OCI-LY3 (cell line): ENCODE measurements around the gene USP17L30.
"Not testable (repeated sequence)": the region's sequence is repeated elsewhere in the genome, so short reads cannot be mapped to it uniquely, and the experiment has no call there.

ENCODE experiments used
- H2AFZ ChIP-seq: fragments of 200-600, 300-600 bp; shearing (Covaris generic); 2 replicates; pipeline ENCODE4 v1.6.0; 2014; ENCODE audit warnings: antibody characterized with exemption, low read depth, low read length
- H3K27ac ChIP-seq: fragments of 200-600, 300-600 bp; sonication (generic); 2 replicates; pipeline ENCODE4 v1.5.1; 2014; ENCODE audit warnings: mild to moderate bottlenecking, low read length, moderate library complexity, mixed read lengths
- H3K27me3 ChIP-seq: fragments of 200-600, 300-600 bp; sonication (generic); 2 replicates; pipeline ENCODE4 v1.6.1; 2014; ENCODE audit warnings: low read depth, low read length, mixed read lengths
- H3K36me3 ChIP-seq: fragments of 200-600, 300-600 bp; sonication (generic); replicated peaks from 2 replicates; pipeline ENCODE3; 2014; ENCODE audit warnings: low read depth, low read length, mixed read lengths
- H3K4me1 ChIP-seq: fragments of 300-600, 200-600 bp; sonication (generic); 2 replicates; pipeline ENCODE4 v1.6.1; 2014; ENCODE audit warnings: low read length, mixed read lengths
- H3K4me2 ChIP-seq: fragments of 200-600, 300-600 bp; sonication (generic); 2 replicates; pipeline ENCODE4 v1.6.1; 2014; ENCODE audit warnings: low read length, mixed read lengths
- H3K4me3 ChIP-seq: fragments of 300-600, 200-600 bp; sonication (generic); 2 replicates; pipeline ENCODE4 v1.5.1; 2014; ENCODE audit warnings: antibody characterized with exemption, mild to moderate bottlenecking, low read length, moderate library complexity
- H3K79me2 ChIP-seq: fragments of 300-600, 200-600 bp; shearing (Covaris generic); 2 replicates; pipeline ENCODE4 v1.6.1; 2014; ENCODE audit warnings: mild to moderate bottlenecking, low read length, mixed read lengths
- H3K9ac ChIP-seq: fragments of 300-600, 200-600 bp; shearing (Covaris generic); 2 replicates; pipeline ENCODE4 v1.6.0; 2014; ENCODE audit warnings: mild to moderate bottlenecking, low read length, moderate library complexity
- H3K9me3 ChIP-seq: fragments of 200-600, 300-600 bp; shearing (Covaris generic); 2 replicates; pipeline ENCODE4 v1.6.1; 2014; ENCODE audit warnings: low read length, mixed read lengths; ENCODE audit not compliant: insufficient read depth
- H4K20me1 ChIP-seq: fragments of 200-600, 300-600 bp; sonication (generic); 2 replicates; pipeline ENCODE4 v1.6.1; 2016; ENCODE audit warnings: low read length, mixed read lengths; ENCODE audit not compliant: insufficient read depth

The USP17L30 gene

GRCh38 chr4:9362829-9363228 lies at the start of gene USP17L30:
USP17L30 (plus strand) TSS chr4:9363129; CDS start chr4:9363129, 0 bp downstream.
- H3K9ac ChIP-seq, H3K4me2 ChIP-seq, H3K27ac ChIP-seq, H3K4me3 ChIP-seq, H3K79me2 ChIP-seq, H3K27me3 ChIP-seq, H3K36me3 ChIP-seq, H2AFZ ChIP-seq, H4K20me1 ChIP-seq, H3K9me3 ChIP-seq, H3K4me1 ChIP-seq: not testable (repeated sequence)

GRCh38 chr4:9324191-9324590 lies 38.7 kb upstream of the USP17L30 start:
- not testable (repeated sequence) for H3K27ac ChIP-seq, H3K9ac ChIP-seq, H4K20me1 ChIP-seq, H3K4me2 ChIP-seq, H2AFZ ChIP-seq, H3K79me2 ChIP-seq, H3K4me1 ChIP-seq, H3K36me3 ChIP-seq, H3K27me3 ChIP-seq, H3K4me3 ChIP-seq, H3K9me3 ChIP-seq

DNA sequence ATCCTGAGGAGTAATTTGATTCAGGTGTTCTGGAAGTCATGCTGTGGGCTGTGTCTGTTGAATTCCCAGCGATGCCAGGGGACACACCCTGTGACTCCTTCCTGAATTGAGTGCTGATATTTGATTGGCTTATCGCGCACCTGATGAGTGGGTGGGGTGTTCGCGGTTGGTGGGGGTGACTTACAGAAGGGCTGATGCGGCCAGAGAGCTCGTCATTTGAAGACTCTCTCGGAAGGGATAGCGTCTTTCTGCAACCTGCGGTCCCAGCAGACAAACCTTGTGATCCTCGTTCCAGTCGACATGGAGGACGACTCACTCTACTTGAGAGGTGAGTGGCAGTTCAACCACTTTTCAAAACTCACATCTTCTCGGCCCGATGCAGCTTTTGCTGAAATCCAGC lies 38.1 kb upstream of the USP17L30 start, which contains the start of gene USP17L24:
Gene USP17L24, plus strand, starts transcription at position 301 of the 400 bp plus-strand sequence. Its CDS starts 0 bp downstream, at position 301.
- H3K27me3 ChIP-seq, H4K20me1 ChIP-seq, H3K4me3 ChIP-seq, H3K4me2 ChIP-seq, H3K27ac ChIP-seq, H3K79me2 ChIP-seq, H3K4me1 ChIP-seq, H3K9ac ChIP-seq, H3K36me3 ChIP-seq, H2AFZ ChIP-seq, H3K9me3 ChIP-seq: not testable (repeated sequence)

- H3K27me3 ChIP-seq, H4K20me1 ChIP-seq, H3K4me1 ChIP-seq, H3K4me2 ChIP-seq, H3K4me3 ChIP-seq, H3K36me3 ChIP-seq, H3K9me3 ChIP-seq, H3K9ac ChIP-seq, H3K79me2 ChIP-seq, H2AFZ ChIP-seq, H3K27ac ChIP-seq: not testable (repeated sequence)
Measured at GRCh38 chr4:9329611-9330010, 33.3 kb upstream of the USP17L30 start, which contains the start of gene USP17L25. USP17L25 (plus strand) TSS chr4:9329911; CDS start chr4:9329911, 0 bp downstream.

GRCh38 chr4:9334358-9334757 lies 28.6 kb upstream of the USP17L30 start, which contains the start of gene USP17L26:
USP17L26 (plus strand) TSS chr4:9334658; CDS start chr4:9334658, 0 bp downstream.
- not testable (repeated sequence) for H3K79me2 ChIP-seq, H3K9me3 ChIP-seq, H3K9ac ChIP-seq, H3K27ac ChIP-seq, H3K36me3 ChIP-seq, H3K27me3 ChIP-seq, H3K4me3 ChIP-seq, H3K4me2 ChIP-seq, H2AFZ ChIP-seq, H3K4me1 ChIP-seq, H4K20me1 ChIP-seq

- not testable (repeated sequence) for H3K4me2 ChIP-seq, H2AFZ ChIP-seq, H3K27me3 ChIP-seq, H3K9ac ChIP-seq, H3K4me1 ChIP-seq, H3K9me3 ChIP-seq, H4K20me1 ChIP-seq, H3K4me3 ChIP-seq, H3K36me3 ChIP-seq, H3K79me2 ChIP-seq, H3K27ac ChIP-seq
Measured at GRCh38 chr4:9339103-9339502, 23.8 kb upstream of the USP17L30 start, which contains the start of gene USP17L5. USP17L5 (plus strand) TSS chr4:9339403; CDS start chr4:9339403, 0 bp downstream.

- H2AFZ ChIP-seq, H3K27ac ChIP-seq, H3K4me3 ChIP-seq, H3K36me3 ChIP-seq, H3K27me3 ChIP-seq, H4K20me1 ChIP-seq, H3K9me3 ChIP-seq, H3K4me1 ChIP-seq, H3K9ac ChIP-seq, H3K4me2 ChIP-seq, H3K79me2 ChIP-seq: not testable (repeated sequence)
Measured at GRCh38 chr4:9343848-9344247, 19.1 kb upstream of the USP17L30 start, which contains the start of gene USP17L27. USP17L27 (plus strand) TSS chr4:9344148; CDS start chr4:9344148, 0 bp downstream.

GRCh38 chr4:9348593-9348992 lies 14.3 kb upstream of the USP17L30 start, which contains the start of gene USP17L28:
USP17L28 (plus strand) TSS chr4:9348893; CDS start chr4:9348893, 0 bp downstream.
- H3K79me2 ChIP-seq, H3K4me2 ChIP-seq, H2AFZ ChIP-seq, H3K9me3 ChIP-seq, H3K4me1 ChIP-seq, H3K27ac ChIP-seq, H4K20me1 ChIP-seq, H3K27me3 ChIP-seq, H3K4me3 ChIP-seq, H3K36me3 ChIP-seq, H3K9ac ChIP-seq: not testable (repeated sequence)

DNA sequence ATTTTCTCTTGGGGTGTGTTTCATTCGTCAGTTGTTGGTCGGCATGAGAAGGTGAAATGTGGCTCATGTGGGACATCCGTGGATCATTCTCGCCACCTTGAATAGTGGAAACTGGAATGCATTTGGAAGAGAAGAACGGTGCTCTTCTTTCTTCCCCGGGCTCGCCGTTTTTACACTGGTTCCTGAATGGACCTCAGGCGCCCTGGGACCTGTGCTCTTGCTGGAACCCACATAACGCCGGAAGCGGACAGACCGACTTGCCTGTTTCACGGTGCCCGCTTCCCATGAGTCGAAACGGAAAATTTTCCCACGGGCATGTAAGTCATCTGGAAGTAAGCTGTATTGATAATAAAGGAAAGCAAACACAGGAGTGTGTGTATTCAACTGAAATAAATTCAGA lies 12.1 kb upstream of the USP17L30 start:
- H3K9ac ChIP-seq, H3K4me2 ChIP-seq, H4K20me1 ChIP-seq, H3K4me3 ChIP-seq, H3K79me2 ChIP-seq, H3K27me3 ChIP-seq, H3K9me3 ChIP-seq, H3K27ac ChIP-seq, H3K4me1 ChIP-seq, H2AFZ ChIP-seq, H3K36me3 ChIP-seq: not testable (repeated sequence)

DNA sequence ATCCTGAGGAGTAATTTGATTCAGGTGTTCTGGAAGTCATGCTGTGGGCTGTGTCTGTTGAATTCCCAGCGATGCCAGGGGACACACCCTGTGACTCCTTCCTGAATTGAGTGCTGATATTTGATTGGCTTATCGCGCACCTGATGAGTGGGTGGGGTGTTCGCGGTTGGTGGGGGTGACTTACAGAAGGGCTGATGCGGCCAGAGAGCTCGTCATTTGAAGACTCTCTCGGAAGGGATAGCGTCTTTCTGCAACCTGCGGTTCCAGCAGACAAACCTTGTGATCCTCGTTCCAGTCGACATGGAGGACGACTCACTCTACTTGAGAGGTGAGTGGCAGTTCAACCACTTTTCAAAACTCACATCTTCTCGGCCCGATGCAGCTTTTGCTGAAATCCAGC lies 9.6 kb upstream of the USP17L30 start, which contains the start of gene USP17L29:
Gene USP17L29, plus strand, starts transcription at position 301 of the 400 bp plus-strand sequence. Its CDS starts 0 bp downstream, at position 301.
- not testable (repeated sequence) for H3K9me3 ChIP-seq, H4K20me1 ChIP-seq, H3K4me2 ChIP-seq, H2AFZ ChIP-seq, H3K4me1 ChIP-seq, H3K27me3 ChIP-seq, H3K27ac ChIP-seq, H3K79me2 ChIP-seq, H3K4me3 ChIP-seq, H3K9ac ChIP-seq, H3K36me3 ChIP-seq
